ENCODE results near the gene OR4F15.

Gene OR4F15

GRCh38 chr15:101799665-101800064 lies 12.3 kb upstream of the OR4F15 start:
- no peak overlapping the region for H3K4me3 ChIP-seq (replicated peaks; ENCODE audit: low read depth, low read length)
- TF ChIP-seq, protein P1, sequence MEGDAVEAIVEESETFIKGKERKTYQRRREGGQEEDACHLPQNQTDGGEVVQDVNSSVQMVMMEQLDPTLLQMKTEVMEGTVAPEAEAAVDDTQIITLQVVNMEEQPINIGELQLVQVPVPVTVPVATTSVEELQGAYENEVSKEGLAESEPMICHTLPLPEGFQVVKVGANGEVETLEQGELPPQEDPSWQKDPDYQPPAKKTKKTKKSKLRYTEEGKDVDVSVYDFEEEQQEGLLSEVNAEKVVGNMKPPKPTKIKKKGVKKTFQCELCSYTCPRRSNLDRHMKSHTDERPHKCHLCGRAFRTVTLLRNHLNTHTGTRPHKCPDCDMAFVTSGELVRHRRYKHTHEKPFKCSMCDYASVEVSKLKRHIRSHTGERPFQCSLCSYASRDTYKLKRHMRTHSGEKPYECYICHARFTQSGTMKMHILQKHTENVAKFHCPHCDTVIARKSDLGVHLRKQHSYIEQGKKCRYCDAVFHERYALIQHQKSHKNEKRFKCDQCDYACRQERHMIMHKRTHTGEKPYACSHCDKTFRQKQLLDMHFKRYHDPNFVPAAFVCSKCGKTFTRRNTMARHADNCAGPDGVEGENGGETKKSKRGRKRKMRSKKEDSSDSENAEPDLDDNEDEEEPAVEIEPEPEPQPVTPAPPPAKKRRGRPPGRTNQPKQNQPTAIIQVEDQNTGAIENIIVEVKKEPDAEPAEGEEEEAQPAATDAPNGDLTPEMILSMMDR (IDR thresholded peaks at IDR 0.05; ENCODE audit: low read length, missing control alignments), result no peak
- no peak for DNase-seq (ENCODE audit: low read depth)

GRCh38 chr15:101801048-101801447 lies 11.0 kb upstream of the OR4F15 start:
- no peak for DNase-seq (ENCODE audit: low read depth)

GRCh38 chr15:101803209-101803608 lies 8.8 kb upstream of the OR4F15 start, which contains the start of gene OR4F6:
OR4F6 (plus strand) TSS chr15:101803509; CDS start chr15:101805720, 2,211 bp downstream.
- DNase-seq (ENCODE audit: low read depth), result no peak
- no peak within 1 kb of the TSS for H3K4me3 ChIP-seq (replicated peaks; ENCODE audit: low read depth, low read length)
- TF ChIP-seq, protein P1 (IDR thresholded peaks at IDR 0.05; ENCODE audit: low read length, missing control alignments), result no peak

More at GRCh38 chr15:101801048-101801447, 11.0 kb upstream of the OR4F15 start:
- TF ChIP-seq, protein P1 (IDR thresholded peaks at IDR 0.05; ENCODE audit: low read length, missing control alignments), result no peak
- H3K4me3 ChIP-seq (replicated peaks; ENCODE audit: low read depth, low read length), result no peak overlapping the region

DNA sequence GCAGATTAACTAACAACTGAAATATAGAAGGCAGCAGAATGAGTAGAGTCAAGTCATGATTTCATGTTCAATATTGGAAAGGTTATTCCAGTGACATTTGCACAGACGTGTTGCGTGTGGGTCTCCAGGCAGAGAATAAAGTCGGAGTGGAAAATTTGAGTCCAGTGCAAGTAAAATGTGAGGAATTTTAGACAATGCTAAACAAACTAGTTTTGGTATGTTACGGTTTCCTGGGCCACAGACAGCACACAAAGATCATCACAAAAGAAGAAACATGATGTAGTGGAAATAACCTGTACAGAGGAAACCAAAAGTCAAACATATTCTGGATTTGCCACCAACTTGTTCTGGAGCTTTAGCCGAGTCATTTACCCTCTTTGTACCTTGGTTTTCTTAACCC lies 8.3 kb upstream of the OR4F15 start:
- TF ChIP-seq, protein P1 (IDR thresholded peaks at IDR 0.05; ENCODE audit: low read length, missing control alignments), result no peak
- no peak for DNase-seq (ENCODE audit: low read depth)
- no peak overlapping the region for H3K4me3 ChIP-seq (replicated peaks; ENCODE audit: low read depth, low read length)

- TF ChIP-seq, protein P1 (IDR thresholded peaks at IDR 0.05; ENCODE audit: low read length, missing control alignments), result no peak
These were observed 7.6 kb upstream of the OR4F15 start for GRCh38 chr15:101804375-101804774.

GRCh38 chr15:101804941-101805340 lies 7.1 kb upstream of the OR4F15 start:
- TF ChIP-seq, protein P1 (IDR thresholded peaks at IDR 0.05; ENCODE audit: low read length, missing control alignments), result no peak
- no peak for DNase-seq (ENCODE audit: low read depth)
- no peak overlapping the region for H3K4me3 ChIP-seq (replicated peaks; ENCODE audit: low read depth, low read length)

More at GRCh38 chr15:101804375-101804774, 7.6 kb upstream of the OR4F15 start:
- no peak overlapping the region for H3K4me3 ChIP-seq (replicated peaks; ENCODE audit: low read depth, low read length)
- no peak for DNase-seq (ENCODE audit: low read depth)

GRCh38 chr15:101805605-101806345 lies 6.2 kb upstream of the OR4F15 start:
- TF ChIP-seq, protein P1 (IDR thresholded peaks at IDR 0.05; ENCODE audit: low read length, missing control alignments), result no peak
- no peak overlapping the region for H3K4me3 ChIP-seq (replicated peaks; ENCODE audit: low read depth, low read length)
- DNase-seq (ENCODE audit: low read depth), result no peak
